Naive thymus-derived CD8-positive, alpha-beta T cell (primary cell): Measurements from ENCODE around the gene MOSMO. TPM values are rescaled to one million over a fixed set of nuclear protein-coding genes. Genes with fewer than 3 reads are reported as not detected.

Source experiments
- ATAC-seq, 2 donors: fragments of 150-1000 bp; cut with Tn5 transposase in 1 of 2; sonication (Bioruptor Pico), chemical (Tn5 transposase) in 1 of 2; 1 replicate in 1 of 2; 2 replicates in 1 of 2; pipeline ENCODE4 v1.10.0; 2021; ENCODE audit warnings: mild to moderate bottlenecking in 2 of 2, moderate library complexity in 2 of 2
- POLR2A ChIA-PET: fragments of 350-600 bp; sonication (Branson Sonifier 250); formaldehyde crosslinking; loops from one replicate; lab custom pipeline; 2021; ENCODE audit warnings: antibody characterized with exemption; lab: Charles Lee
- DNase-seq, 10 donors: peaks; one replicate each; pipeline versions ENCODE4 v3.0.0 to v3.0.0-alpha.2; 2020 to 2022
- H3K27ac Mint-ChIP-seq, 10 donors: one replicate each; pipeline ENCODE4 v1.8.0; 2020 to 2022; ENCODE audit warnings: mild to moderate bottlenecking in 10 of 10, mixed read lengths in 10 of 10, moderate library complexity in 4 of 10, inconsistent platforms in 1 of 10
- H3K27me3 Mint-ChIP-seq, 5 donors: one replicate each; pipeline ENCODE4 v1.8.0; 2021 to 2022; ENCODE audit warnings: mixed read lengths in 5 of 5
- H3K36me3 Mint-ChIP-seq, 3 donors: one replicate each; pipeline ENCODE4 v1.8.0; 2020 to 2022; ENCODE audit warnings: mixed read lengths in 3 of 3, mild to moderate bottlenecking in 2 of 3, inconsistent platforms in 1 of 3
- H3K4me1 Mint-ChIP-seq, 4 donors: one replicate each; pipeline ENCODE4 v1.8.0; 2021 to 2022; ENCODE audit warnings: mixed read lengths in 4 of 4
- H3K4me3 Mint-ChIP-seq, 10 donors: one replicate each; pipeline ENCODE4 v1.8.0; 2020 to 2022; ENCODE audit warnings: mild to moderate bottlenecking in 10 of 10, mixed read lengths in 10 of 10, moderate library complexity in 6 of 10, inconsistent platforms in 1 of 10
- H3K9me3 Mint-ChIP-seq, 9 donors: one replicate each; pipeline ENCODE4 v1.8.0; 2020 to 2022; ENCODE audit warnings: mixed read lengths in 9 of 9, mild to moderate bottlenecking in 3 of 9, inconsistent platforms in 1 of 9, moderate library complexity in 1 of 9
- polyA plus RNA-seq, 3 donors: library from polyadenylated mRNA; unstranded; fragments of 300-500 nt; fragmentation: Illumina TruSeq; gene quantifications; one replicate each; pipeline ENCODE4 v1.2.3, GENCODE V29; 2021
- total RNA-seq, 8 experiments: library from RNA in 2 of 8; stranded (reverse) in 2 of 8; gene quantifications; one replicate each; pipeline ENCODE4 v1.2.3 and lab custom pipeline; 2021 to 2026

The MOSMO gene
- total and polyA plus RNA-seq, 5 experiments from 2014 or later, result 4.7 to 18.9 (median 6.5) TPM

GRCh38 chr16:22005746-22006145 is 2.2 kb upstream of the MOSMO start:
- DNase-seq (no peak), ATAC-seq (no peak)
- POLR2A ChIA-PET, result interaction anchor here (0.6 to 5.7 kb wide), 3 partner anchors 185 to 292 kb away, joined by 3 to 84 read pairs (median 4); partner anchors contain the start of gene POLR3E
- peaks cover 23 to 43% (median 35%) of the 10 kb centered on the region in 4 donors for H3K4me1 Mint-ChIP-seq
- peaks cover 0 to 1% (median 0%) of the 10 kb centered on the region in 5 donors for H3K27me3 Mint-ChIP-seq
- H3K36me3 Mint-ChIP-seq, result no peaks in the 10 kb centered on the region
- peak overlapping the region in 1 of 10 donors; percentile 90 for H3K27ac Mint-ChIP-seq
- H3K9me3 Mint-ChIP-seq, result no peaks in the 10 kb centered on the region
- H3K4me3 Mint-ChIP-seq, result no peak overlapping the region

- H3K27ac Mint-ChIP-seq, result peak overlapping the region; percentile 76 to 96 (median 90)
- H3K4me1 Mint-ChIP-seq, result peaks cover 28 to 44% (median 37%) of the 10 kb centered on the region in 4 donors
- ATAC-seq (no peak), DNase-seq (no peak)
- H3K36me3 Mint-ChIP-seq, result no peaks in the 10 kb centered on the region
- no peaks in the 10 kb centered on the region for H3K9me3 Mint-ChIP-seq
- POLR2A ChIA-PET, result interaction anchor here (1.1 to 5.7 kb wide), 4 partner anchors 53 to 291 kb away, joined by 3 to 84 read pairs (median 4); partner anchors contain the start of genes EEF2K, POLR3E and UQCRC2
- no peaks in the 10 kb centered on the region for H3K27me3 Mint-ChIP-seq
- H3K4me3 Mint-ChIP-seq, result peak overlapping the region; percentile 83 to 98 (median 90)
Observed at GRCh38 chr16:22006636-22007035, 1.3 kb upstream of the MOSMO start.

GRCh38 chr16:22007159-22007508 is 777 bp upstream of the MOSMO start:
- Mint-ChIP-seq H3K36me3 (no peaks in the 10 kb centered on the region), H3K27me3 (no peaks in the 10 kb centered on the region), H3K27ac (peak overlapping the region; percentile 76 to 96 (median 90)), H3K4me1 (peaks cover 28 to 47% (median 40%) of the 10 kb centered on the region in 4 donors), H3K4me3 (peak overlapping the region; percentile 83 to 98 (median 90)), H3K9me3 (no peaks in the 10 kb centered on the region)
- no peak for ATAC-seq
- POLR2A ChIA-PET, result interaction anchor here (0.9 to 5.7 kb wide), 10 partner anchors 9 to 291 kb away, joined by 3 to 84 read pairs (median 5); partner anchors contain the start of genes EEF2K, POLR3E and UQCRC2
- DNase-seq, result peak in 1 of 10 donors; percentile 9

- peak; percentile 35 to 38 for ATAC-seq
- H3K4me1 Mint-ChIP-seq, result peaks cover 32 to 56% (median 43%) of the 10 kb centered on the region in 4 donors
Observed at GRCh38 chr16:22008215-22009059, 526 bp downstream of the MOSMO start.

GRCh38 chr16:22010902-22011301 is 3.0 kb downstream of the MOSMO start:
- Mint-ChIP-seq H3K4me3 (peak overlapping the region in 1 of 10 donors; percentile 83), H3K9me3 (no peaks in the 10 kb centered on the region), H3K27me3 (no peaks in the 10 kb centered on the region), H3K36me3 (no peaks in the 10 kb centered on the region), H3K4me1 (peaks cover 35 to 69% (median 60%) of the 10 kb centered on the region in 4 donors), H3K27ac (no peak overlapping the region)
- POLR2A ChIA-PET, result no interaction called here
- ATAC-seq (no peak), DNase-seq (no peak)

More at GRCh38 chr16:22008215-22009059, 526 bp downstream of the MOSMO start:
- H3K9me3 Mint-ChIP-seq, result no peaks in the 10 kb centered on the region
- peak in 7 of 10 donors; percentile 11 to 23 (median 18) for DNase-seq
- POLR2A ChIA-PET, result interaction anchor here (0.9 to 5.7 kb wide), 10 partner anchors 8 to 290 kb away, joined by 3 to 84 read pairs (median 6); partner anchors contain the start of genes EEF2K, POLR3E and UQCRC2
- H3K27me3 Mint-ChIP-seq, result no peaks in the 10 kb centered on the region
- H3K36me3 Mint-ChIP-seq, result no peaks in the 10 kb centered on the region
- peak overlapping the region in 9 of 10 donors; percentile 13 to 88 (median 75) for H3K27ac Mint-ChIP-seq
- H3K4me3 Mint-ChIP-seq, result peak overlapping the region; percentile 83 to 93 (median 85)

GRCh38 chr16:22012241-22012640 is 4.3 kb downstream of the MOSMO start:
- ATAC-seq, result no peak
- no peak overlapping the region for H3K4me3 Mint-ChIP-seq
- H3K36me3 Mint-ChIP-seq, result no peaks in the 10 kb centered on the region
- H3K9me3 Mint-ChIP-seq, result no peaks in the 10 kb centered on the region
- POLR2A ChIA-PET, result interaction anchor here (0.7 kb wide), 1 partner anchor 59 kb away, joined by 5 read pairs; the partner anchor contains the start of gene UQCRC2
- no peaks in the 10 kb centered on the region for H3K27me3 Mint-ChIP-seq
- DNase-seq, result no peak
- peaks cover 34 to 73% (median 62%) of the 10 kb centered on the region in 4 donors for H3K4me1 Mint-ChIP-seq
- no peak overlapping the region for H3K27ac Mint-ChIP-seq

- no peak for ATAC-seq
- no peaks in the 10 kb centered on the region for H3K27me3 Mint-ChIP-seq
- H3K4me1 Mint-ChIP-seq, result peaks cover 34 to 77% (median 66%) of the 10 kb centered on the region in 4 donors
- no peaks in the 10 kb centered on the region for H3K9me3 Mint-ChIP-seq
- DNase-seq, result no peak
- no peak overlapping the region for H3K27ac Mint-ChIP-seq
- H3K36me3 Mint-ChIP-seq, result no peaks in the 10 kb centered on the region
- POLR2A ChIA-PET, result no interaction called here
- H3K4me3 Mint-ChIP-seq, result no peak overlapping the region
Observed at GRCh38 chr16:22013486-22013885, 5.6 kb downstream of the MOSMO start.

GRCh38 chr16:22014271-22014873 is 6.5 kb downstream of the MOSMO start:
- POLR2A ChIA-PET, result no interaction called here
- Mint-ChIP-seq H3K9me3 (no peaks in the 10 kb centered on the region), H3K27me3 (no peaks in the 10 kb centered on the region), H3K36me3 (no peaks in the 10 kb centered on the region), H3K27ac (no peak overlapping the region), H3K4me1 (peaks cover 37 to 77% (median 68%) of the 10 kb centered on the region in 4 donors), H3K4me3 (no peak overlapping the region)
- no peak for DNase-seq
- ATAC-seq, result no peak

GRCh38 chr16:22016927-22017326 is 9.0 kb downstream of the MOSMO start:
- Mint-ChIP-seq H3K9me3 (no peaks in the 10 kb centered on the region), H3K36me3 (no peaks in the 10 kb centered on the region), H3K4me3 (no peak overlapping the region), H3K27ac (no peak overlapping the region), H3K4me1 (peaks cover 29 to 70% (median 61%) of the 10 kb centered on the region in 4 donors), H3K27me3 (no peaks in the 10 kb centered on the region)
- DNase-seq (no peak), ATAC-seq (no peak)
- POLR2A ChIA-PET, result interaction anchor here (1.7 kb wide), 1 partner anchor 9 kb away, joined by 5 read pairs; the partner anchor contains the start of gene MOSMO

GRCh38 chr16:22018559-22018958 is 10.6 kb downstream of the MOSMO start:
- Mint-ChIP-seq H3K27me3 (no peaks in the 10 kb centered on the region), H3K4me3 (no peak overlapping the region), H3K36me3 (peaks cover 0 to 2% (median 0%) of the 10 kb centered on the region in 3 donors), H3K27ac (no peak overlapping the region), H3K4me1 (peaks cover 30 to 65% (median 59%) of the 10 kb centered on the region in 4 donors), H3K9me3 (no peaks in the 10 kb centered on the region)
- POLR2A ChIA-PET, result no interaction called here
- no peak for ATAC-seq
- DNase-seq, result no peak

- Mint-ChIP-seq H3K27ac (peak overlapping the region in 1 of 10 donors; percentile 60), H3K9me3 (no peaks in the 10 kb centered on the region), H3K36me3 (peaks cover 0 to 3% (median 2%) of the 10 kb centered on the region in 3 donors), H3K27me3 (no peaks in the 10 kb centered on the region), H3K4me3 (no peak overlapping the region), H3K4me1 (peaks cover 25 to 52% (median 43%) of the 10 kb centered on the region in 4 donors)
- ATAC-seq, result no peak
- no peak for DNase-seq
- POLR2A ChIA-PET, result no interaction called here
Observed at GRCh38 chr16:22022151-22022550, 14.2 kb downstream of the MOSMO start.

GRCh38 chr16:22023505-22023904 is 15.6 kb downstream of the MOSMO start:
- no peaks in the 10 kb centered on the region for H3K9me3 Mint-ChIP-seq
- peaks cover 20 to 42% (median 39%) of the 10 kb centered on the region in 4 donors for H3K4me1 Mint-ChIP-seq
- no peak for ATAC-seq
- H3K27ac Mint-ChIP-seq, result peak overlapping the region in 1 of 10 donors; percentile 7
- DNase-seq, result no peak
- H3K4me3 Mint-ChIP-seq, result no peak overlapping the region
- H3K36me3 Mint-ChIP-seq, result peaks cover 0 to 3% (median 2%) of the 10 kb centered on the region in 3 donors
- POLR2A ChIA-PET, result no interaction called here
- no peaks in the 10 kb centered on the region for H3K27me3 Mint-ChIP-seq
